PFSK-1 (cell line): ENCODE data around the gene LARP4B.

Experiments
- POLR2AphosphoS5 ChIP-seq: IDR thresholded peaks from 2 replicates; pipeline ENCODE4 v1.6.1; 2012; ENCODE audit warnings: low read depth, mild to moderate bottlenecking, control low read depth, low read length, moderate library complexity
- REST ChIP-seq, 2 experiments: IDR thresholded peaks; 2 replicates each; pipeline versions ENCODE4 v1.6.1 to v1.8.0; 2011 to 2012; ENCODE audit warnings: low read depth in 2 of 2, low read length in 2 of 2, control low read depth in 1 of 2, inconsistent platforms in 1 of 2, mild to moderate bottlenecking in 1 of 2, moderate library complexity in 1 of 2; ENCODE audit not compliant: insufficient read depth in 1 of 2
- TAF1 ChIP-seq: IDR thresholded peaks from 2 replicates; pipeline ENCODE4 v1.6.1; 2012; ENCODE audit warnings: low read length, control low read depth, borderline replicate concordance; ENCODE audit not compliant: insufficient read depth

DNA sequence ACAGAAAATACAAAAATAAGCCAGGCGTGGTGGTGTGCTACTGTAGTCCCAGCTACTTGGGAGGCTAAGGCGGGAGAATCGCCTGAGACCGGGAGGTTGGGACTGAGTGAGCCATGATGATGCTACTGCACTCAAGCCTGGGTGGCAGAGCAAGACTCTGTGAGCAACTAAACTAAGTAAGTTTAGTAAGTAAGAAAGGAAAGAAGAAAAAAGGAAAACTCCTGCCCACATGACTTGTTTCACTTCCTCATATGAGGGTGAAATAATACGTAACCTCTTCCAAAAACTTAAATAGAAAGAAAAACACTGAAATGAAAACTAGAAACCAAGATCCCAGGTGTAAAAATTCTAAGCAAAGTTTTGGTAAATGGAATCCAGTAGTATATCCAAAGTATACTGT lies 79.6 kb downstream of the LARP4B start:
- TF ChIP-seq TAF1 (no peak), REST (IDR thresholded peaks at IDR 0.05; ENCODE audit: insufficient read depth in 1 of 2, low read depth in 2 of 2, low read length in 2 of 2) (no peak), POLR2AphosphoS5 (no peak)
